ENCODE measurements around the gene ANKS1A. TPM values are rescaled to one million over a fixed set of nuclear protein-coding genes. Genes with fewer than 3 reads are reported as not detected.

The ANKS1A gene
- polyA plus RNA-seq, 3 donors: 1.7 to 8.0 (median 3.1) TPM

- Histone ChIP-seq H3K27ac (ENCODE audit: low read depth in 1 of 2, low read length in 2 of 2) (no peak overlapping the region), H3K9ac (ENCODE audit: insufficient read depth, low read length, poor library complexity, severe bottlenecking) (no peak overlapping the region), H2AFZ (ENCODE audit: insufficient read depth, low read depth, low read length, poor library complexity, severe bottlenecking) (no peak overlapping the region), H3K79me2 (ENCODE audit: insufficient read depth, low read length) (no peaks in the 10 kb centered on the region), H3K4me2 (replicated peaks; ENCODE audit: extremely low read depth, low read length, poor library complexity, severe bottlenecking) (no peak overlapping the region), H3K9me3 (replicated peaks in 1 of 2; ENCODE audit: control insufficient read depth in 1 of 2, insufficient read depth in 1 of 2, low read length in 2 of 2) (no peaks in the 10 kb centered on the region), H3K4me1 (ENCODE audit: control insufficient read depth in 1 of 2, insufficient read depth in 2 of 2, low read length in 2 of 2) (peaks cover 5 to 14% of the 10 kb centered on the region in 2 donors), H3K4me3 (replicated peaks in 1 of 3; ENCODE audit: low read depth in 2 of 3, low read length in 3 of 3) (no peak overlapping the region), H3K36me3 (replicated peaks in 1 of 2; ENCODE audit: control insufficient read depth in 1 of 2, insufficient read depth in 2 of 2, low read length in 2 of 2) (peaks cover 25 to 69% of the 10 kb centered on the region in 2 donors), H4K20me1 (ENCODE audit: insufficient read depth, low read length) (no peaks in the 10 kb centered on the region), H3K27me3 (ENCODE audit: control insufficient read depth in 2 of 2, insufficient read depth in 2 of 2, low read length in 2 of 2) (no peaks in the 10 kb centered on the region)
- TF ChIP-seq, protein P1, sequence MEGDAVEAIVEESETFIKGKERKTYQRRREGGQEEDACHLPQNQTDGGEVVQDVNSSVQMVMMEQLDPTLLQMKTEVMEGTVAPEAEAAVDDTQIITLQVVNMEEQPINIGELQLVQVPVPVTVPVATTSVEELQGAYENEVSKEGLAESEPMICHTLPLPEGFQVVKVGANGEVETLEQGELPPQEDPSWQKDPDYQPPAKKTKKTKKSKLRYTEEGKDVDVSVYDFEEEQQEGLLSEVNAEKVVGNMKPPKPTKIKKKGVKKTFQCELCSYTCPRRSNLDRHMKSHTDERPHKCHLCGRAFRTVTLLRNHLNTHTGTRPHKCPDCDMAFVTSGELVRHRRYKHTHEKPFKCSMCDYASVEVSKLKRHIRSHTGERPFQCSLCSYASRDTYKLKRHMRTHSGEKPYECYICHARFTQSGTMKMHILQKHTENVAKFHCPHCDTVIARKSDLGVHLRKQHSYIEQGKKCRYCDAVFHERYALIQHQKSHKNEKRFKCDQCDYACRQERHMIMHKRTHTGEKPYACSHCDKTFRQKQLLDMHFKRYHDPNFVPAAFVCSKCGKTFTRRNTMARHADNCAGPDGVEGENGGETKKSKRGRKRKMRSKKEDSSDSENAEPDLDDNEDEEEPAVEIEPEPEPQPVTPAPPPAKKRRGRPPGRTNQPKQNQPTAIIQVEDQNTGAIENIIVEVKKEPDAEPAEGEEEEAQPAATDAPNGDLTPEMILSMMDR (IDR thresholded peaks at IDR 0.05): no peak
- Mint-ChIP-seq H3K4me3 (no peak overlapping the region), H3K9me3 (no peaks in the 10 kb centered on the region), H3K27me3 (ENCODE audit: low read depth in 3 of 3) (peaks cover 0 to 2% (median 0%) of the 10 kb centered on the region in 3 donors), H3K27ac (peak overlapping the region in 3 of 7 donors; percentile 12 to 65 (median 43)), H3K36me3 (peaks cover 47 to 54% of the 10 kb centered on the region in 2 donors), H3K4me1 (peaks cover 18% of the 10 kb centered on the region)
- intact Hi-C loops (cut with micrococcal nuclease): loop anchor here in 1 of 2 donors (5.0 kb wide), 1 partner anchor 53 kb away; no protein-coding TSS in a partner anchor
- no CpG with 5 or more reads among the region's 3 CpGs for WGBS (ENCODE audit: insufficient coverage)
- DNase-seq: no peak
Measured at GRCh38 chr6:35014786-35015185, 125.7 kb downstream of the ANKS1A start.

- WGBS (ENCODE audit: insufficient coverage): 100% methylated on average over 2 of the region's 4 CpGs
- H3K36me3 Mint-ChIP-seq: peaks cover 48 to 56% of the 10 kb centered on the region in 2 donors
Measured at GRCh38 chr6:35015476-35015875, 126.4 kb downstream of the ANKS1A start.

More at GRCh38 chr6:35015476-35015875, 126.4 kb downstream of the ANKS1A start:
- Mint-ChIP-seq H3K4me3 (no peak overlapping the region), H3K4me1 (peaks cover 18% of the 10 kb centered on the region), H3K27me3 (ENCODE audit: low read depth in 3 of 3) (peaks cover 0 to 2% (median 0%) of the 10 kb centered on the region in 3 donors), H3K9me3 (no peaks in the 10 kb centered on the region), H3K27ac (peak overlapping the region in 1 of 7 donors; percentile 12)
- Histone ChIP-seq H3K9me3 (replicated peaks in 1 of 2; ENCODE audit: control insufficient read depth in 1 of 2, insufficient read depth in 1 of 2, low read length in 2 of 2) (no peaks in the 10 kb centered on the region), H4K20me1 (ENCODE audit: insufficient read depth, low read length) (no peaks in the 10 kb centered on the region), H2AFZ (ENCODE audit: insufficient read depth, low read depth, low read length, poor library complexity, severe bottlenecking) (no peak overlapping the region), H3K27ac (ENCODE audit: low read depth in 1 of 2, low read length in 2 of 2) (no peak overlapping the region), H3K4me2 (replicated peaks; ENCODE audit: extremely low read depth, low read length, poor library complexity, severe bottlenecking) (no peak overlapping the region), H3K4me3 (replicated peaks in 1 of 3; ENCODE audit: low read depth in 2 of 3, low read length in 3 of 3) (no peak overlapping the region), H3K27me3 (ENCODE audit: control insufficient read depth in 2 of 2, insufficient read depth in 2 of 2, low read length in 2 of 2) (no peaks in the 10 kb centered on the region), H3K79me2 (ENCODE audit: insufficient read depth, low read length) (no peaks in the 10 kb centered on the region), H3K9ac (ENCODE audit: insufficient read depth, low read length, poor library complexity, severe bottlenecking) (no peak overlapping the region), H3K4me1 (ENCODE audit: control insufficient read depth in 1 of 2, insufficient read depth in 2 of 2, low read length in 2 of 2) (peaks cover 5 to 14% of the 10 kb centered on the region in 2 donors), H3K36me3 (replicated peaks in 1 of 2; ENCODE audit: control insufficient read depth in 1 of 2, insufficient read depth in 2 of 2, low read length in 2 of 2) (peaks cover 28 to 76% of the 10 kb centered on the region in 2 donors)
- intact Hi-C loops (cut with micrococcal nuclease): loop anchor here in 1 of 2 donors (5.0 kb wide), 1 partner anchor 52 kb away; no protein-coding TSS in a partner anchor
- TF ChIP-seq, protein P1 (IDR thresholded peaks at IDR 0.05): no peak
- DNase-seq: no peak

All from CD14-positive monocyte (primary cell).